SH-SY5Y (cell line): ENCODE data around the gene AGPAT3.

Experiments used
- GATA2 ChIP-seq: IDR thresholded peaks from 2 replicates; pipeline ENCODE4 v1.6.1; 2011; ENCODE audit warnings: mild to moderate bottlenecking, low read depth, low read length
- GATA3 ChIP-seq: IDR thresholded peaks from 2 replicates; pipeline ENCODE4 v1.6.1; 2011; ENCODE audit warnings: low read depth, mild to moderate bottlenecking, low read length, moderate library complexity

DNA sequence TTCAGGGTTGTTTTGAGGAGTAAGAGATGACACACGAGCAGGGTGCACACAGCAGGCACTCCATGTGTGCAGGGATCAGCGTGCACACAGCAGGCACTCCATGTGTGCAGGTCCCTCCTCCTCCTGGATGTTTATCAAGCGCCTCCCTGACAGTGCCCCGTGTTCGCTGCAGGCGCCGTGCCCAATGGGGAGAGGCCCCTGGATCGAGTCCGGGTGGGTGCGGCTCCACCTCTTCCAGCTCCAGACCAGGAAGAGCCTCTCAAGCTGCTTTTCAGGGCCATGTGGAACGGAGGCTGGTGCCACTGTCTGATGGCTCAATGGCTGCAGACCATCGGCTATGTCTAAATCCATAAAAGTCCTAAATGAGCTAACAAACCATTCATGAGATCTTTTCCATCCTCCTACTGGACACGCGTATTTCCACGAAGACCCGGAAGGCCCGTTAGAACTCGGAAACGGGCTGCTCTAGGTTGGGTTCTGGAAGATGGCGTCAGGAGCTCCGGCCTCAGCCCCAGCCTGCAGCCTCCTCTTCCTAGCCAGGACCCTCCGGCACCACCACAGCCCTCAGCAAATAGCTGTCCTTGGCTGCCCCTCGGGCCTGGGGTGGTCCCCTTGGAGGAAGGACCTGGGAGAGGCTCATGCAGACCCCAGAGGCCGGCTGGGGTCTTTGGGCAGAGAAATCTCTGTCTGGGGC lies 39.6 kb upstream of the AGPAT3 start:
- TF ChIP-seq GATA2, result no peak
- TF ChIP-seq GATA3, result no peak
